Activated CD4-positive, alpha-beta T cell treated with anti-CD3 and anti-CD28 coated beads, Interleukin-2, amount 50 U/mL, for 24 hours (primary cell): ENCODE results near the gene UBE2L6.

Experiments
- DNase-seq, 2 donors: peaks; one replicate each; pipeline ENCODE4 v3.0.0-alpha.2; 2020; ENCODE audit warnings: low read depth in 1 of 2, low spot score in 1 of 2

Gene UBE2L6

DNA sequence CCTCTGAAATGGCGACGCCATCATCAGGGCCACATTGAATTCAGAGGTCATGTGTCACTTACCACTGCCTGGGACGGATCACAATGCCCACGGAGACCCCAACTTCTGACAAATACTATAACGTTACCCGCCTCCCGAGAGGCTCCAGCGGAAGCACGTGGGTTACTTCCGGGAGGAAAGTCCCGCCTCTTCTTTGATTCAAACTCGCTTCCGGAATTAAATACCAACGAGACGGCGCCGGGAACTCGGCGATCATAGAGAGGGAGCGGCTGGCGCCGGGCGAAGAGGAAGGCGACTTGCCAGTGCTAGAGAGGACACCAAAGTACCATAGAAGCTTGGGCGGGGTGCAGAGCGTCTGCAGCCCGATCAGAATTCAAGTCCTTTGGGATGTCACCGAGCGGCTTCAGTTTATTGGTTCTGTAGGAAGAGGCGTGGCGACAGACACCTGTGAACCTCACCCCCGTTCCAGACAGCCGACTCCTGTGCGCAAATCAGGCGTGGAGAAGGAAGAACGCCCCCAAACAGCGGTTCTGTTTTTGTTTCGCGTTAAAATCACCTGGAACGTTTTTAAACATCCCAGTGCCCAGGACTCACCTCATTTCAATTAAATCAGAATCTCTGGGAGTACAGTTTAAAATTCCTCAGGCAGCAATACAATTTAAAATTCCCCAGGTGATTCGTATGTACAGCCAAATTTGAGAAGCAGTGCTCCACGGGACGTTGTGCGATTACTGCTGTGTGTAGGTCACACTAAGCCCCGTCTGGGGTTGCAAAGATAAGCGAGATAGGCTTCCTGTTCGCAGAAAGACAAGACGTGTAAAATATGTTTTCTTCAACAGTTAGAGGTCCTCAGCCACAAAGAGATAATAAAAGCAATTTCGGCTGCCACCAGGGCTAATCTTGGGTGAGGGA lies 36.6 kb downstream of the UBE2L6 start, which contains the start of gene TIMM10:
TSS of gene TIMM10 (minus strand) at position 159 of the 912 bp plus-strand sequence. CDS start 565 bp downstream, outside the sequence.
- peak; percentile 75 to 94 for DNase-seq

DNA sequence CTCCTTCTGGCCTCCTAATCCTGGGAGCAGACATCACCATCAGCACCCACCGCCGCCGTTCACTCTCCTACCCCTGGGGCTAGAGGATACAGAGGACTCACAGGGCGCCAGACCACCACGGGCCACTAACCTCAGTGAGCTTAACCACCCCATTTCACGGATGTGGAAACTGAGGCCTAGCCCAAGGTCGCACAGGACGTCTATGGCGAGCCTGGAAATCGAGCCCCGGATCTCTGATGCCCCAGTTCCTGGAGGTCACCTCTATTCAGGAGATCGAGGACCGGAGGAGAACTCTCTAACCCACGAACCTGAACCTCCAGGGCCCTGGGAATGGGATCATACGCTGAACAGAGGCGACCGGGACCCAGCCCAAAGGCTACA lies 37.3 kb downstream of the UBE2L6 start:
- no peak for DNase-seq

DNA sequence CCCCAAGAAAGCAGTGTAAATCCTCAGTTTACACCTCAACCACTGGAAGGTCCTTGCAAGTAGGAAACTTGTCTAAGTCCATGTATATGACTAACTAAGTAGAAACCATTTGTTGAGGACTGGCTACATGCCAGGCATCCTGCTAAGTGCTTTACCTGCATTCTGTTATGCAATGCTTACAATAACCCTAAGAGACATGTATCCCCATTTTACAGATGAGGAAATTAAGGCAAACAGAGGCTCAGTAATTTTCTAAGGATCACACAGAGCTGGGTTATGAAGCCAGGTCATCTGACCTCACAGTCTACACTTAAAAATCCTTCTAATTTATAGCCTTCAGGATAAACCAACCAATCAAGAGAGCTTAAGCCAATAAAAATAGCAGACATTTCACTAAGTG lies 38.5 kb downstream of the UBE2L6 start:
- DNase-seq, result no peak

DNA sequence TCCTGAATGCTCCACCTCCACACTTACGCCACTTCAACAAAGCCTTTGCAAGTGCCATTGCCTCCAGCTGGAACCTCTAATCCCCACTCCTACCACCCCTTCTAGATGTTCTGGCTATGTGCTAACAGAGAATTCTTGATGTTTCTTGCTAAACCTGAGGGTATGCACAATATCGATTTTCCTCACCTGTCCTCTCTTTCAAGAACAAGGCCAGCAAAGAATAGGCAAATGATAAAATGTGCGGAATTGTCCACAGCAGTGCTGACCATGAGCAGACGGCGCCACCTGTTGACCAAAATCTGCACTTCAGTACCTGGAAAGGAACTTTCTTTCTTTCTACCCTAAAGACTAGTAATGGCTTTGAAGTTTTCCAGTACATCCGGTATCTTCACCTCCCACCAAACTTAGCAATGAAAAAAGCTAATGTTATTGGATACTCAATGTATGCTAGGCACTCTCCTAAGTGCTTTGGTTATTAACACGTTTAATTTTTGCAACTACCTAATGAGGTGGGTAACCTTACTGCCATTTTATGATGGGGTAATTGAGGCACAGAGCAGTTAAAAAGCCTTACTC lies 40.3 kb downstream of the UBE2L6 start:
- peak; percentile 43 to 59 for DNase-seq

DNA sequence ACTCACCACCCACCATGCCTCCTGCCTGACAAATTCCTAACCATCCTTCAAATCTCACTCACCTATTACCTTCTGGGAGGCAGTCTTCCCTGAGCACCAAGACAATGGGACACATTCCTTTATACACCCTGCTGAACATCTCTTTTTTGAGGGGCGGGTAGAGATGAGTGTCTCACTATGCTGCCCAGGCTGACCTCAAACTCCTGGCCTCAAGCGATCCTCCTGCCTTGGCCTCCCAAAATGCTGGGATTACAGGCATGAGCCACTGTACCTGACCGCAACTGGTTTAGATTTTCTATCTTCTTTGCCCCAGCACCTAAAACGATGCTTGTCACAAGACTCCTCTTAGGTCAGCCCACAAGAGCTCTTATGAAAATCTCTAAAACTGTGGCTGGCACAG lies 44.1 kb downstream of the UBE2L6 start:
- DNase-seq, result no peak

DNA sequence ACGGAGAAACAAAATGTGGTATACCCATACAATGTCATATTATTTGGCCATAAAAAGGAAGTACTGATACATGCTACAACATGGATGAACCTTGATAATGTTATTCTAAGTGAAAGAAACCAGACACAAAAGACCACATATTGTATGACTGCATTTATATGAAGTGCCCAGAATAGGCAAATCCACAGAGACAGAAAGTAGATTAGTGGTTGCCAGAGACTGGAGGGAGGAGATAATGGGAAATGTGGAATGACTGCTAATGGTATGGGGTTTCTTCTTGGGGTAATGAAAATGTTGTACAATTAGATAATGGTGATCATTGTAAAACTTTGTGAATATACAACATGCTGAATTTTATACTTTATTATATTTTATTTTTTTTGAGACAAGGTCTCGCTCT lies 46.4 kb downstream of the UBE2L6 start:
- no peak for DNase-seq

DNA sequence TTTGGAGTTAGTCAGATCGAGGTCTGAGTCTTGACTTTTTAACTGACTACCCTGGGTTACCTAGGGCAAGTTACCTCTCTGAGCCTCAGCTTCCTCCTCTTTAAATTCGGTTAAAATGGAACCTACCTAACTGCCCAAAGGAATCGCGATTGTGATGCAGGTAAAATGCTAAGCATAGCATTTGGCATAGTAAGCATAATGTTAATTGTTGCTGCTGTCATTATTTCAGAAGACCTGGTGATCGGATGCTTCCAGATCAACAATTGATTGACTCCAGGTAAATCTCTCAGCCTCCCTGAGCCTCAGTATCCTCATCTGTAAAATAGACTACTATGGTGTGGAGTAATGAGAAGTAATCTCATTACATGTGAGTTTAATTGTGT lies 51.4 kb downstream of the UBE2L6 start:
- DNase-seq, result no peak

DNA sequence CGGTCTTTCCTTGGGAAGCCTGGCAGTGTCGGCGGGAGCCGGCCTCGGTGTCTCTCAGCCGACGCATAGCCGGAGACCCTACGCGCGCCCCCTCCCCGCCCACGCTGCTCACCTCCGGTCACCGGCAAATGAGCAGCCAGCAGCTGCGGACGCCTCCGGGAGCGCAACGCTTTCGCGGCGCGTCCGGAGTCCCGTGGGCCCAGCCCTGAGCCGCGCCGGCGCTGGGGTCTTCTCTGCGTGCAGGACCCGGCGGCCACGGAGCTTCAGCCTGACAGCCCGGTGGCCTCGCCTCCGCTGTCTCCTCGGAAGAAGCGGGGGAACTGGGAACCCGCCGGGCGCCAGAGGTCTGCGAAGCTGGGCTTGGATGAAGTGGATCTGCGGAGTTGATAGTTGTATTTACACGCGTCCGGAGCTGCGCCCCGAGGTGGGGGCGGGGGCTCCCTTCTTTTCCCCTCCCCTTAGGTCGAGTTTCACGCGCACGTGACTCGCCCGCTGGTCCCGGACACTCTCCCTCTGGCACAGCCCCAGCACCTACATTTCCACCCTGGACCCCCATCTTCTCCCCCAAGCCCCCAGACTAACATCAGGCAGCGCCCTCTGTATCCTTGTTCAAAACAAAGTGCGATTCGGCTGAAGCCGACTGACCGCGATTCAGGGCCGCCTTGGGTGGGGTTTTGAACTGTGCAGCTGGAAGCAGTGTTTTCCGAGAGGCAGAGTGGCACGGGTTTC lies 52.0 kb downstream of the UBE2L6 start, which contains the start of gene SLC43A1:
TSS of gene SLC43A1 (minus strand) at position 371 of the 729 bp plus-strand sequence. CDS start 1,591 bp downstream, outside the sequence.
- DNase-seq, result peak in 1 of 2 donors; percentile 11

DNA sequence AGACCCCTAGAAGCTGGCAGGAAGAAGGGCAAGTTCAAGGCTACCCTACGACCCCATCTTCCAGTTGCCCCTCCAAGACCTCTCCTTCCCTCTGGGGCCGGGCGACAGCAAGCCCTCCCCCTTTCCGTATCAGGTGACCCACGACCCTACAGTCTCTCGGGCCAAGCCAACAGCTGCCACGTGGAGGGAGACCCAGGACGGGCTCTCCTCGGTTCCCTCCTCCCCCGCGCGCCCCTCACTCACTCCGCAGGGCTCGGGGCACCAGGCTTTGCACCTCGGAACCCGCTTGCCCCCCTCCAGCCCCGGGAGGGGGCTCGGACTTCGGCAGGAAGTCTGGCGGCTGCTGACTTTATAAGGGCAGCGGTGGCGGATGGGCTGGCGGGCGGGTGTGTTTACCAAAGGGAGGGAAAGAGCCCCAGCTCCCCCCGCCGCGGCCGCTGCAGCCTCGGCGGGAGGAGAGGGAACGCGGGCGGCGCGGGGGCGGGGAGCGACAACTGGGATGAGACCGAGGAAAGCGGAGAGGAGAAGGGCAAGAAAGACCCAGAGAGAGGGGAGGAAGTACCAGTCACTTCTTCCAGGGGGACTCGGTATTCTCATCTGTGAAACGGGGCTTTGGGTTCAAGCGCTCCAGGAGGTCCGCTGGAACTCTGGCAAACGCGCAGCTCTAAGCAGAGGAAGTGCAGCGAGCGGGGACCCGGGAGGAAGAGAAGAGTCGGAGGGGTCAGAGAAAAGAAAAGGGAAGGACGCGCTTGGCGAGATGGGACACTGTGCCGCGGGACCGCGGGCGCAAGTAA lies 52.7 kb downstream of the UBE2L6 start:
- DNase-seq, result peak in 1 of 2 donors; percentile 28

DNA sequence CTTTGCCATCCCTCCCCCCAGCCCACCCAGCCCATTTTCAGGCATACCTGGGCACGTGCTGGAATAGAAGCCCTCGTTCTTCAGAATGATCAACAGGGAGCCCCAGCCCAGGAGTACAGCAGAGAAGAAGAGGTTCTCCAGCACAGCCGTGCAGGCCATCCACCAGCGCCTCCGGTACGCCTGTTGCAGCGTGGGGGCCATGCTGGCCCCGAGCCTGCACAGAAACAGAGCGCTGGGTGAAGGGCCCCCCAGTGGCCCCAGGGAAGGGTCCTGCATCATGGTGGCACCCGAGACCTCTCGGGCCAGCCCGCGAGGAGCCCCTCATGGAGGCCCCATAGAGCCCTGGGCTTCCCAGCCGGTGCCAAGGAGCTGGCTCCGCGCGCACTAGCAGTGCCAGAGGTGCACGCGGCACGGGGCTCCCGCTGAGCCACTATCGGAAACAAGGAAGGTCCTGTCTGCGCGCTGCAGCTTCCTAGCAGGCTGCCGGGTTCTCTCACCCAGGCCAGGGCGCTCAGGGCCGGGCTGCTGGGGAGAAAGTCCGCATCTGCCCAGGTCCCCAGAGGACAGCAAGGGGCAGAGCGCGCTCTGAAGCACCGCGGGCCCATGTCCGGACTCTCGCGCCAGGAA lies 53.4 kb downstream of the UBE2L6 start:
- peak in 1 of 2 donors; percentile 31 for DNase-seq

DNA sequence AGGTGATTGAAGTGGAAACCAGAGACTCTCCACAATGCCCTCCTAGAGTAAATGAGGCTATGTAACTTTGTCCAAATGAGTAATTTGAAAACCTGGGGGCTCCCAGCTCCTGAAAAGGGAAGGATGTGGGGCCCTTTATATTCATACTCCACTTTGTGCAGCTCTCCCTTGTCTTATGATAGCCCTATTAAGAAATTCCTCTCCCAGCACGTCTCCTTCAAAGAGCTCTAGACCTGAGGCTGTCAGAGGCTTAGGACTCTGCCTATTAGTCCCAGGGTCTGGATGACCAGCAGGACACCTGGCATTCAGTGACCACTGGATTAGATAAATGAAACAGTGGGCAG lies 54.0 kb downstream of the UBE2L6 start:
- DNase-seq, result no peak

DNA sequence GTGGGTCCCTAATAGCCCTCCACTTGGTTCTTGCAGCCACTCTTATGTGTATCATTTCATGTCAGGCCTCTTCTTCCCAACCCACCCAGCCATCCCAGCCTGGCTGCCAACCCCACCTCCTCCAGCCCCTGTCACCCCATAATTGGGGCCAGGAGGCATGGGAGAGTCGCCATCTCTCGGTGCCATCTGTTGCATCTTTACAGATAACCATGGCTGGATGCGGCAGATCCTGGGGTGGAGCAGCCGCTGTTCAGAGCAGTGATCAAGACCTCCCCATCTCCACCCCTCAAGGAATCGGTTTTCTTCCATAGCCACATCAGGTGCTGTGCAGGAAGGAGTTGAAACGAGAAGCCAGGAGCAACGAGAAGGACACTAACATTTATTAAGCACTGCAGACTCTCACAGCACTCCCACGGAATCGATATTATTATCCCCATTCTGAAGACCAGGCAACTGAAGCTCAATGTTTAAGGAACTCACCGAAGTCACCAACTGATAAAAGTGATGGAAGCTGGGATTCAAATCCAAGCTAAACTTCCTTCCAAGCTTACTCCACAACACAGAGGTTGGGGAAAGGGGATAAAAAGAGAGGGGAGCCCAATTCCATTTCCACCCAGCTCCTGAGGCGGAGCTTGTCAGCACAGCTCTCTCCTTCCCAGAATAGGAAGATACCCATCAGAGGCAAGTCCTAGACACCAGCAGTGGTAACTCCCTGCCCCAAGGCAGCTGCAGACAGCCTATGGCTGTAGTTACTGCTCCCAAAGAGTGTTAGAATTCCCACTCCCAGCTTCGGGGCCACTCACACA lies 54.6 kb downstream of the UBE2L6 start:
- no peak for DNase-seq

DNA sequence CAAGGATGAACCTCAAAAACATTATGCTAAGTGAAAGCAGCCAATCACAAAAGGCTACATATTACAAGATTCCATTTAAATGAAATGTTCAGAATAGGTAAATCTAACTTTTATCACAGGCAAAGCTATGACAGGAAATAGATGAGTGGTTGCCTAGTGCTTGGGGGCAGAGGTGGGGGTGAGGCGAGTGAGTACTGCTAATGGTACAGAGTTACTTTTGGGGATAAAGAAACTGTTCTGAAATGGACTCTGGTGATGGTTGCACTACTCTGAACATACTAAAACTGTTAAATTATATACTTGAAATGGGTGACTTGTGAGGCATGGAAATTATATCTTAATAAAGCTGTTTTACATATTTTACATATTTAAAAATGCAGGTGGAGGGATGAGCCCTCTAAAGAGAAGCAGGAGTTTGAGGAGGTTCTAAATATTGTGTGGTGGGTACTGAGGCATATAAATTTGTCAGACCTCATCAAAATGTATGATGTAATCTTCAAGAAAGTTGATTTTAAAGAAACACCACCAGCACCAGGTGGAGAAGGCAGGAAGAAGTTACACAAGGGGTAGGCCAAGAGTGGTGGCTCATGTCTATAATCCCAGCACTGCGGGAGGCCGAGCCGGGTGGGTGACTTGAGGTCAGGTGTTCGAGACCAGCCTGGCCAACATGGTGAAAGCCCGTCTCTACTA lies 55.6 kb downstream of the UBE2L6 start:
- no peak for DNase-seq

DNA sequence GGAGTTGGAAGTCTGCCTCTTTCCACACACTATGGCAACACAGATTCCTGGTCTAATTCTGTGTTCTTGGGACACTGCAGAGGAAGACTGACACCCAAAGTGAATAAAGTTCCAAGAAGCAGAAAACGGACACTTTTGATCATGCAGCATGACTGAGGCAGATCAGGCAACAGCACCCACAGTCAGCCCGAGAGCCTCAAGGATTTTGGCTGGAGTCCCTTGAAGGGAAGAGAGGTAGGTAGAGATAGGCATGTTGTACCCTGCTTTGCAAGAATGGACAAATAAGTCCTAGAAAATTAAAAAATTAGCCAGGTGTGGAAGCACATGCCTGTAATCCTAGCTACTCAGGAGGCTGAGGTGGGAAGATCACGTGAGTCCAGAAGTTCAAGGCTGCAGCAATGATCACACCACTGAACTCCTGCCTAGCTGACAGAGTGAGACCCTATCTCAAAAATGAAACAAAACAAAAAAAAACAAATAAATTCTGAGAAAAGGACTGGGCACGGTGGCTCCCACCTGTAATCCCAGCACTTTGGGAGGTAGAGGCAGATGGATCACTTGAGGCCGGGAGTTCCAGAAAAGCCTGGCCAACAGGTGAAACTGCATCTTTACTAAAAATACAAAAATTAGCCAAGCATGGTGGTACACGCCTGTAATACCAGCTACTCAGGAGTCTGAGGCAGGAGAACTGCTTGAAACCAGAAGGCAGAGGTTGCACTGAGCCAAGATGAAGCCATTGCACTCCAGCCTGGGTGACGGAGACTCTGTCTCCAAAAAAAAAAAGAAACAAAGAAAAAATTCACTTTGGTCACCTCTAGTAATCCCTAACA lies 58.9 kb downstream of the UBE2L6 start:
- DNase-seq, result no peak

DNA sequence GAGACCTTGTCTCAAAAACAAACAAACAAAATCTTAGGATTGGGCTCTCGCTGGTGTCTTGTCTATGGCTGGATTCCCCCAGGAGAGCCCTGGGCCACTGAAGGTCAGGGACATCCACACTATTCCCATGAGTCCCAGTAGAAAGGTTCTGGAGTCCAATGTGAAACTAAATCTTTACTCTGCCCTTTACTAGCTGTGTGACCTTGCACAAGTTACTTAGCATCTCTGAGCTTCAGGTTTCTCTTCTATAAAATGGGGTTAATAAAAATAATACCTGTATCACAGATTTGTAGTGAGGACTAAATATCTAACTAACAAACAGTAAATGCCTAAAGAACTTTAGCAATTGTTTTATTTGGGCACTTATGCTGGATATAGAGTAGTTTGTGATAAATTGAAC lies 61.0 kb downstream of the UBE2L6 start:
- no peak for DNase-seq

DNA sequence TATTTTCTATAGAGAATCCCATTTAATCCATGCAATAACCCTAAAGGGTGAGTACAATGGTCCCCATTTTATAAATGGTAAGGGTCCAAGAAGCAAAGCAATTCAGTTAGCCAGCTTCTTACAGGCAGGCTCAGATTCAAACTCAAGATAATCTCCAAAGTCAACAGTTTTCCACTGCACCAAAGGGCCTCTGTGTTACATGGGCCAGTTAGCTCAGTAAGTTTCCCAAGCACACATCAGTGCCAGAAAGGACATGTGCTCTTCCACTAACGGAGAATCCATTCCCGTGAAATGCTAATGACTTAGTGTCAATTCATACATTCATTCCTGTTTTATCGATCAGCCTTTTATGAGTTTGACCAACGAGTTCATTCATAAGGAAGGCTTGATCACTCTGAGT lies 63.0 kb downstream of the UBE2L6 start:
- no peak for DNase-seq

DNA sequence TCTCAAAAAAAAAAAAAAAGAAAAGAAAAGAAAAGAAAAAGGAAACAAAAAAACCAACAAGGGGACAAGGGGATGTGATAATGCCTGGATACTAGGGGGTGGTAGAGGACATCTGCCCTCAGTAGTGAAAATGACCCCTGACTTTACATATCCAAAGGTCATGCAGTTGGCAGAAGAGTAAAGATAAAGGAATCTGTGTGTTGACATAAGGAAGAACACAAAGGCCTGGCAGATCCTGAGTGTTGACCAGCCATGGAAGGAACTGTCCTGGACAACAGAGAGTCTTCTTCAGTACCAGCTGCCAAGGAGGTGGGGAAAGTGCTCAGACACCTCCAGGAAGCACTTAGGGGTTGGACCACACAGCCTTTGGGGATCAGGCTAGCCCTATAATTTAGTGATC lies 64.6 kb downstream of the UBE2L6 start:
- no peak for DNase-seq

DNA sequence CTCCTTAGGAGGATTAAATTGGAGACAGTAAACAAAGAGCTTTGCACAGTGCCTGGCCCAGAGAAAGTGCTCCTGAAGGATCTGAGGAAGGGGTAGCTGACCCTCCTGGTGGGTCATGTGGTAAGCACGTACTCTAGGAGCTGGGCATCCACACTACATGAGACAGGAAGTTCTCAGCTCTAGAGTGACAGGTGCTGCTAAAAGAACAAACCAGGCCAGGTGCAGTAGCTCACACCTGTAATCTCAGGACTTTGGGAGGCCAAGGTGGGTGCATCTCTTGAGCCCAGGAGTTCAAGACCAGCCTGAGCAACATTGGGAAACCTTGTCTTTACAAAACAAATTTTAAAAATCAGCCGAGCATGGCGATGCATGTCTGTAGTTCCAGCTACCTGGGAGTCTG lies 65.1 kb downstream of the UBE2L6 start:
- no peak for DNase-seq
